ENCODE data around the gene ZNF426.

The ZNF426 gene

DNA sequence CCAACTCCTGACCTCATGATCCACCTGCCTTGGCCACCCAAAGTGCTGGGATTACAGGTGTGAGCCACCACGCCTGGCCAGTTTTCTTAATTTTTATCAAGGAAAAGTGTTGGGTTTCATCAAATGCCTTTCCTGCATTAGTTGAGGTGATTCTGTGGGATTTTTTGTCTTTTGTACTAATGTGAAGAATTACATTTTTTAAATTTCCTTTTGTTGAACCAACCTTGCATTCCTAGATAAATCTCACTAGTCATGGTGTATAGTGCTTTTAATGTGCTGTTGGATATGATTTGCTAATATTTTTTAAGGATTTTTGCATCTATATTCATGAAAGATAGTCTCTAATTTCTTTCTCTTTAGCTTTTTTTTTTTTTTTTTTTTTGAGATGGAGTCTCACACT lies 37.6 kb downstream of the ZNF426 start:
- Histone ChIP-seq H3K36me3 (no peaks in the 10 kb centered on the region), H3K27me3 (no peaks in the 10 kb centered on the region), H3K4me1 (no peaks in the 10 kb centered on the region), H3K4me3 (no peak overlapping the region), H3K27ac (no peak overlapping the region), H3K9me3 (peaks cover 23 to 92% (median 82%) of the 10 kb centered on the region in 3 donors)
- TF ChIP-seq, protein P1, sequence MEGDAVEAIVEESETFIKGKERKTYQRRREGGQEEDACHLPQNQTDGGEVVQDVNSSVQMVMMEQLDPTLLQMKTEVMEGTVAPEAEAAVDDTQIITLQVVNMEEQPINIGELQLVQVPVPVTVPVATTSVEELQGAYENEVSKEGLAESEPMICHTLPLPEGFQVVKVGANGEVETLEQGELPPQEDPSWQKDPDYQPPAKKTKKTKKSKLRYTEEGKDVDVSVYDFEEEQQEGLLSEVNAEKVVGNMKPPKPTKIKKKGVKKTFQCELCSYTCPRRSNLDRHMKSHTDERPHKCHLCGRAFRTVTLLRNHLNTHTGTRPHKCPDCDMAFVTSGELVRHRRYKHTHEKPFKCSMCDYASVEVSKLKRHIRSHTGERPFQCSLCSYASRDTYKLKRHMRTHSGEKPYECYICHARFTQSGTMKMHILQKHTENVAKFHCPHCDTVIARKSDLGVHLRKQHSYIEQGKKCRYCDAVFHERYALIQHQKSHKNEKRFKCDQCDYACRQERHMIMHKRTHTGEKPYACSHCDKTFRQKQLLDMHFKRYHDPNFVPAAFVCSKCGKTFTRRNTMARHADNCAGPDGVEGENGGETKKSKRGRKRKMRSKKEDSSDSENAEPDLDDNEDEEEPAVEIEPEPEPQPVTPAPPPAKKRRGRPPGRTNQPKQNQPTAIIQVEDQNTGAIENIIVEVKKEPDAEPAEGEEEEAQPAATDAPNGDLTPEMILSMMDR (IDR thresholded peaks at IDR 0.05) = no peak
- intact Hi-C loops (cut with DNase I; ENCODE audit: low total_unique reads) = no loop called here
- no peak for DNase-seq

DNA sequence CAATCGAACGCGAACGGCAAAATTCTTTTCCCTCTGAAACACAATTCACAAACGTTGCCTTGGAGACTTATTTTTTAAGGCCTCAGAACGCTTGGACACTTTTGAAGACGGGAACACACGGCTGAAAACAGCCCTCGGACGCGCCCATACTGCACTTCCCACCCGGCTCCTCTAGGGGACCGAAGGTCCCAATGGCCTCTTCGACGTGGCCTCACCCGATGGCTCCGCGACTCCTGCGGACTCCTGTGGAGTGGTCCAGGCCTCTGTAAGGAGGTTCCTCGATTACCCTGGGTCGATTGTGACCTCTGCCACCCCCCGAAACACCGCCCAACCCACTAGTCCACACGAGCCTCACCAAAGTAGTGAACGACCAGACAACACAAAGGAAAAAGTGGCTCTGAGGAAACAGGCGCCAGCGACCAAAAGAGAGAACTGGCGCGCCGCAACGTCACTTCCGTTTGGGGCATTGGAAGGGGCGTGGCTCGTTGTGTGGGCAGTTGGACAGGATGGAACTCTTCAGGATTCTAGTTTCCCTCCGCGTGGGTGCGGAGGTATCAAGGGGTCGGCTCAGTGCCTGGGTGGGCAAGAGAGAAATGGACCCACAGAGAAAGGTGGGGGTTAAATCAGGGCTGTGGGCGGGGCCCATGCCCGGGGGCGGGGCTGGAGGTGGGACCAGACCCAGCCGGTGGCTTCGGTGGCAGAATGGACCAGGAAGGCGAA lies 40.1 kb downstream of the ZNF426 start, which contains the start of gene ZNF560:
ZNF560 (minus strand) TSS at position 434 of the 720 bp plus-strand sequence. CDS start 23,303 bp downstream, outside the sequence.
- H3K27ac ChIP-seq = no peak within 1 kb of the TSS
- intact Hi-C loops (cut with DNase I; ENCODE audit: low total_unique reads) = no loop called here
- DNase-seq = no peak
- TF ChIP-seq, protein P1 (IDR thresholded peaks at IDR 0.05) = no peak
- H3K27me3 ChIP-seq = no peaks in the 10 kb centered on the region
- no peak within 1 kb of the TSS for H3K4me3 ChIP-seq
- no peaks in the 10 kb centered on the region for H3K36me3 ChIP-seq
- H3K4me1 ChIP-seq = no peaks in the 10 kb centered on the region
- H3K9me3 ChIP-seq = peaks cover 15 to 77% (median 76%) of the 10 kb centered on the region in 3 donors

DNA sequence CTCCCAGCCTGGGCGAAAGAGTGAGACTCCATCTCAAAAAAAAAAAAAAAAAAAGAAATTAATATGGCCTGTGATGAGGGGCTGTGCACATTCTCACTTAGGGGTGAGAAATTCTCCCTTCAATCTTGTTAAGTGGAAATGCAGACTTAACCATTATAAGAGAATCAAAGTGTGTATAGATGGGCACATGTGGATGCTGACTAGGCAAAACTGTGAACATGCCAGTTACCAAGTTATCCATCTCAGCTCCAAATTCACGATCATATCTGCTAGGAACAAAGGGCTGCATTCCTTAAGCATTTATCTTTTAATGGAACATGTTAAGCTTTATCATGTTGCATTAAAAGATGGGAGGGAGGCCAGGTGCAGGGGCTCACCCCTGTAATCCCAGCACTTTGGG lies 44.3 kb downstream of the ZNF426 start:
- peaks cover 13 to 46% (median 41%) of the 10 kb centered on the region in 3 donors for H3K9me3 ChIP-seq

DNA sequence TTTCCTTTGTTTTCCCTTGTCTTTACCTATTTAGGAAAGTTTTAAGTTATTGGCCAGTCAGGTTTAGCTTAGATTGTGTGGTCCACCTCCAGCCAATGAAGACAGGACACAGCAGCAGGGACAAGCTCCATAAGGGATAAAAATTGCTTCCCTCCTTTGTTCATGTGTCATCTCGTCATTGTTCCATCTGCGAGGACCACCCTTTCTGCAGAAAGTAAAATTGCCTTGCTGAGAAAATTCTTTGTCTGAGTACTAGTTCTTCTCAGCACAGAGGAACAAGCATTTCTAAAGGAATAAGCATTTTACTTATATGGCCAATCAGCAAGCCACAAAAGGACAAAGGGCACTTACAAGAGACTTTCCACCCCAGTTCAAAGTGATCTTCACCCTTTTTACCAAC lies 51.4 kb downstream of the ZNF426 start:
- no peak for DNase-seq
- intact Hi-C loops (cut with DNase I; ENCODE audit: low total_unique reads) = no loop called here
- no peaks in the 10 kb centered on the region for H3K4me1 ChIP-seq
- TF ChIP-seq, protein P1 (IDR thresholded peaks at IDR 0.05) = no peak
- H3K36me3 ChIP-seq = no peaks in the 10 kb centered on the region
- H3K27ac ChIP-seq = no peak overlapping the region
- no peak overlapping the region for H3K4me3 ChIP-seq
- H3K9me3 ChIP-seq = peaks cover 5 to 56% (median 50%) of the 10 kb centered on the region in 3 donors
- no peaks in the 10 kb centered on the region for H3K27me3 ChIP-seq

More for the DNA sequence above, 44.3 kb downstream of the ZNF426 start:
- no peak for DNase-seq
- H3K27ac ChIP-seq = no peak overlapping the region
- TF ChIP-seq, protein P1 (IDR thresholded peaks at IDR 0.05) = no peak
- no peaks in the 10 kb centered on the region for H3K4me1 ChIP-seq
- no peaks in the 10 kb centered on the region for H3K27me3 ChIP-seq
- intact Hi-C loops (cut with DNase I; ENCODE audit: low total_unique reads) = no loop called here
- H3K4me3 ChIP-seq = no peak overlapping the region
- H3K36me3 ChIP-seq = no peaks in the 10 kb centered on the region

DNA sequence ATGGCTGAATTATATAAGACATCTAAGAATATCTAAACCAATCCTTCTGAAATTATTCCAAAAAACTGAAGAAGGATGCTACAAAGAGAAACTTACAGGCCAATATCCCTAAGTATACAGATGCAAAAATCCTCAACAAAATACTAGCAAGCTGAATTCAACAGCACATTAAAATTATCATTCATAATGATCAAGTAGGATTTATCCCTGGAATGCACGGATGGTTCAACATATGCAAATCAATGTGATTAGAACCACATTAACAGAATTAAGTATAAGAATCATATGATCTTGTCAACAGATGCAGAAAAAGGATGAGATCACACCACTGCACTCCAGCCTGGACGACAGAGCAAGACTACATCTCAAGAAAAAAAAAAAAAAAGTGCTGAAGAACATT lies 53.3 kb downstream of the ZNF426 start:
- no peak overlapping the region for H3K4me3 ChIP-seq
- intact Hi-C loops (cut with DNase I; ENCODE audit: low total_unique reads) = no loop called here
- H3K27me3 ChIP-seq = no peaks in the 10 kb centered on the region
- TF ChIP-seq, protein P1 (IDR thresholded peaks at IDR 0.05) = no peak
- no peaks in the 10 kb centered on the region for H3K36me3 ChIP-seq
- no peak overlapping the region for H3K27ac ChIP-seq
- DNase-seq = no peak
- no peaks in the 10 kb centered on the region for H3K4me1 ChIP-seq
- peaks cover 5 to 58% (median 51%) of the 10 kb centered on the region in 3 donors for H3K9me3 ChIP-seq

Data from tibial artery (tissue), 4 donors.